GM18858 (cell line): Measurements from ENCODE around the gene HOXA2.

ENCODE experiments used
- ATAC-seq: cut with Tn5 transposase; IDR thresholded peaks from one replicate; pipeline ENCODE4 v1.9.1; 2021; ENCODE audit not compliant: unreplicated experiment

Gene HOXA2

DNA sequence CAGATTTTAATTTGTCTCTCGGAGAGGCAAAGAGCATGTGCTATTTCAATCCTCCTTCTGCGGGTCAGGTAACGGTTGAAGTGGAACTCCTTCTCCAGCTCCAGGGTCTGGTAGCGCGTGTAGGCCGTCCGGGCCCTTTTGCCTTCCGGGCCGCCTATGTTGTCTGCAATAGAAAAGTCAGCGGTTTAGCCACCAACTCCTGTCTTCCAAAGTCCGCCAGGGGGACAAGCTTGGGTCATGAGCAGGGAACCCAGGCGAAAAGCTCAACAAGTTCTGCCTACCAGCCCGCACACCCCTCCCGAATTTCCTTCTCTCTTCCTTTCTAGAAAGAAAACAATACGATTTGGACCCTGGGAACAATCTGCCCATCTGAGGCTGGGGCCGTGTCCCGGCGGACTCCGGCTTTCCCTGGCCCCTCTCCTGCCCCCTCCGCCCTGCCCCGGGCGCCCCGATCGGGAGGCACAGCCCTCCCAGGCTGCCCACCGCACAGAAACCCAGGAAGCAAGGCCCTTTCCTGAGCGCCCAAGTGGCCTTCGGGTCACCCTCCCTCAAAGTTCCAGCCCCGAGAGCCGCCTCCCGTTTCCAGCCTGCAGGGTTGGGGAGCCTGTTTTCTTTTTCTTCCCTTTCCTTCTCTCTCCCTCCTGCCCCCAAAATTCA lies 39.6 kb upstream of the HOXA2 start:
- ATAC-seq = no peak

DNA sequence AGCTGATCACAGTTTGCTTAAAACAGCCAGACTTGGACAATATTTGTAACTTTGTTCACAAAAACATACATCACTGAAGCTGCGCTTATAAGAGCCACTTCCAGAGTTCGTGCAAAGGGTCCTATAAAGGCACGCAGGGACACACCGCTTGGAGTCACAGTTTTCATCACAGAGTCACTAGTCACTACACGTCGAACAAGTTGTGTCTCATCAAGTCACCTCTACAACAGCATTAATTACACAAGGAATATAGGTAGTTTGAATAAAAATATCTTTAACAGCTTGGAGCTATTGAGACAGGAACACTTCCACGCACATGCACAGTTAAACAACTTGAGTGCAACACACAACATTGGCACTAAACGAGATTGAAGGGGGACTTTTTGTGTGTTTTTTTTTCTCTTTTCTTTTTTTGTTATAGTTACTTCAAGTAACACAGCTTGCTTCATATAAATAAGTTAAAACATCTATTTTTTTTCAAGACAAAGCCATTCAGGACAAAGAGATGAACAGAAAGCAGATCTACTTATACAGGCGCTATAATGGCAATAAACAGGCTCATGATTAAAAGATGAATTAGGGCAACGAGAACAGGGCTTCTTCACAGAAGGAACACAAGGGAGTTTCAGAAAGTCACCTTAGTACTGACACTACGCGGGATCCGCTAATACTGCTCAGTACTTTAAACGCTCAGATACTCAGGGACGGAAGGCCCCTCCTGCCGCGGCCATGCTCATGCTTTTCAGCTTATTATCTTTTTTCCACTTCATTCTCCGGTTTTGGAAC lies 38.8 kb upstream of the HOXA2 start:
- ATAC-seq = no peak

DNA sequence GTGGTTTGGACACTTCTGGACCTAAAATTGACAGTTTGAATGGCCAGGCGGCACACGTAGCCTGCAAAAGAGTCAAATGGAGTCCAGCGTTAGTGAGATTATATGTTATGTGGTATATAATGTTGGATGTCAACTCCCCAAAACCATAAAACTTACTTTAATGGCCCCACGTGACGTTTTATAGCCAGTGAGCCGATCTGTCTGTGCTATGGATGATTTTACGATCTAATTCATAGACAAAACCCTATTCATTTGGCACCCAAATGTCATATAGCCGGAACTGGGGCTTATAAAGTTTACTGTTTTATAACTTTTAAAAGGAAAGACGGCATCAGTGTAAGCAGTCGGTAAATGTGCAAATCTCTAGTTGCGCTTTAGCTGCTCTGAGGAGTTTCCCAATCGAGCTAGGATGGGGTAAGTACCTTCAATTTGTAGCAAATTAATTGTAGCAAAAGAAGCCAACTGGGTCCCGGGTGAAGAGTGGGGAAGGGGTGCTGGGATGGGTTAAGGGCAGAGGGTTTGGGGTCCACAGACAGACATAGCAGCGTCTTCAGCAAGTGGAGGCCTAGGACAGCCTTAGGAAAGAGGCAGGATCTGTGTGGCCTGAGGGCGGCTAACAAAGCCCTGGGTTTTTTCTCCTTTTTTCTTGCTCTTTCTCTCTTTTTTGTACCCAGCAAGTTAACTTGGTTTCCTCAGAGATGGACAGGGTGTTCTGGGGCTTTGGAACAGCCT lies 37.8 kb upstream of the HOXA2 start:
- ATAC-seq = no peak

DNA sequence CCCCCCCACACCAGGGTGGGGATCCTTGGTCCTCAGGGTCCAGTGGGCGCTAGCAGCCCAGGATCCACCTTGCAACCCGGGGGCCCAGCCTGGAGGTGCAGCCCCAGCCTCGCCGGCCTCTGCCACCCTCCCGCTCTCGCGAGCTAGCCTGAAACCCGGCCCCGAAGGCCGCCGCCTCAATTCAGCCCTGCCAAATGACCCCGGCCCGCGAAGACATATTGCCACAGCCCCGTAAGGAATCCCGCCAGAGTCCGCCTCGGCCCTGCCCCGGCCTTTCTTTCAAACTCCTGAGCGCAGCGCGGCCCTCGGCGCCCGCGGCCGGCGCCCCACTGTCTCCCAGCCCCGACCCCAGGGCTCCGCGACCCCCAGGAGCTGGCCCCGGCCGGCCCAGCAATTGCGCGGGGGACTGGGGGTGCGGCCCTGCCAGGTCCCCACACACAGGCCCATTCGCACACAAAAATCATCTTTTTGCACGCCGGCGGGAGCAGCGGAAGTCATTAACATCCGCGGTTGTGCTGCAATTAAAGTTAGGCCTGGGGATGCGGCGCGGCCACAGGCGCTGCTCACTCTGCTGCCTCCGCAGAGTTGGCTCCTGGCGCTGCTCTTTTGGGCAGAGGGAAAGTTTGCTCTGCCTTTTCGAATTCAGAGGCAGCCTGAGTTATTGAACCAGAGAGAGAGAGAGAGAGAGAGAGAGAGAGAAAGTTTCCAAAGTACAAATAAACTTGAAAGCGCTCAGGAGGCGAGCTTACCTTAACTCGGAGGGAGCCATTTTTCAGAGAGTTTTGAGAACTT lies 37.0 kb upstream of the HOXA2 start:
- no peak for ATAC-seq

DNA sequence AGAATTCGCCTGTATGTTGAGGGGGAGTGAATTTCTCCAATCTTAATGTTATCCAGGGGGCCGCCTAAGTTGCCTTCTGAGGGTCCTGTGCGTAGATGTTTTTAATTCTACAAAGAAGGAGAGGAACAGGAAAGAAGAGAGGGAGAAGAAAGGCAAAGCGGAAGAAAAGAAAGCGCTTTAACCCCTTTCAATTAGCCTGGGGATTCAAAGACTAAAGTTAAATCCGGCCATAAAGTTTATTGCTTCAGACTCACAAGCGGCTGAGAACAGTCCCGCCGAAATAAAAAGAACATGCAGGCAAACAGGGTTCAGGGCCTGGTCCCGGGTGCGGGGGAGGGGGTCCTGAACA lies 36.5 kb upstream of the HOXA2 start:
- no peak for ATAC-seq

DNA sequence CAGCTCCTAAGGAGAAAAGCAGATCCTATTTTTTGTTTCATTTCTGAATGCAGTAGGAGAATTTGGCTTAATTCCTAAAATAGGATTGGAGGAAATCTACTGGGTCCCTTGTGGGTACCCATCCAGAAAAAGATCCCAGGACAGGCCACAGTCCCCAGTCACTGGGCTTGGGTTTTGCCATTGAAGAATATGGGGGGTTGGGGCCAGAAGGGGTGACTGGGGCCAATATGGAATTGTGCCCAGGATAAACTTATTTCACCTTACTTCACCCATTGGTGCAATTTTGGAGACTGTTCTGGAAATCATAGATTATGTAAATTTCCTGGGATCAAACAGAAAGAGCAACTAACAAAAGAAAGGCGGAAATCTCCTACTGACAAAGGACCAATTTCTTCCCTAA lies 36.0 kb upstream of the HOXA2 start:
- ATAC-seq = no peak

DNA sequence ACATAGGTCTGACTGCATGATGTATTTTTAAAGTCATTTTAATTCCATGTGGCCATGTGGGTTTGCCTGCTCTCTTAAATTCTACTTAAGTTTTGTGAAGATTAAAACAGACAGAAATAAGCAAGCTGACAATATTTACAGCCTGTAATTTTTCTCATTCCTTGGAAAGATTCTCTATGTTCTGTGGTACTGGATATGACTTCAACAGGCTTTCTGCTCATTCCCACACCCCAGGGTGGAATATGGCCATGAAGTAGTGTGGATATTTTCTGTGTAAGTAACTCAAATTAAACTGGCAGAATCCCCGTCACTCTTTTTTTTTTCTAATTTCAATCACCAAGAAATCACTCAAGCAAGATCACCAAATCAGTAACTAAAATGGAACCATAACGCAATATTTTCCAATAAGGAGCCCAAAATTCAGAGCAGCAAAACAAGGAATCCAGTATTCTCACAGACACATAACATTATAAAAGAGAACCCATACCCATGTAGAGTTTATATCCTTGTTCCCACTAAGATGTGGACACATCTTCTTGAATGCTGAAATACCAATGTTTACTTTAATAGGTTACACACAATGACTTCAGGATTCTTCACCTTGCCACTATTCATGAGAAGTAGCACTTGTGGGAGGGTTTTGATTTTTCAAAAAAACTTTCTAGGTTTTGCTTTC lies 35.3 kb upstream of the HOXA2 start:
- no peak for ATAC-seq

DNA sequence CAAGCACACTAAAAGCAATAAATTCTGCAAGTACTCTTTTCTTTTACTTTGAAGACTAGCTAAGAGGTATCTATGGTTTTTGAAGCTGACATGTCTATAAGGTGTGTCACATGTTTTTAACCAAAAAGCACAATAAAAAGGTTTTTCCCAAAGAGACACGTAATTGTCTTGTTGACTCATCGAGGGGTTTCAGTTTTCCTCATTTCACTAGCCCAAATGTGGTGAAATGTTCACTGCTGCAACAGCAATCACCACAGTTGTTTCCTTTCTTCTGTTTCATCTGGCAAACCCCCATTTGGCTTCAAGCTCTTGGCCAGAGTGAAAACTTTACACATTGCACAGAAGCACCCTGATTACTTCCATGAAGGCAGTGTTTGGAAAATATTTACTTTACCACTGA lies 31.9 kb upstream of the HOXA2 start:
- no peak for ATAC-seq

DNA sequence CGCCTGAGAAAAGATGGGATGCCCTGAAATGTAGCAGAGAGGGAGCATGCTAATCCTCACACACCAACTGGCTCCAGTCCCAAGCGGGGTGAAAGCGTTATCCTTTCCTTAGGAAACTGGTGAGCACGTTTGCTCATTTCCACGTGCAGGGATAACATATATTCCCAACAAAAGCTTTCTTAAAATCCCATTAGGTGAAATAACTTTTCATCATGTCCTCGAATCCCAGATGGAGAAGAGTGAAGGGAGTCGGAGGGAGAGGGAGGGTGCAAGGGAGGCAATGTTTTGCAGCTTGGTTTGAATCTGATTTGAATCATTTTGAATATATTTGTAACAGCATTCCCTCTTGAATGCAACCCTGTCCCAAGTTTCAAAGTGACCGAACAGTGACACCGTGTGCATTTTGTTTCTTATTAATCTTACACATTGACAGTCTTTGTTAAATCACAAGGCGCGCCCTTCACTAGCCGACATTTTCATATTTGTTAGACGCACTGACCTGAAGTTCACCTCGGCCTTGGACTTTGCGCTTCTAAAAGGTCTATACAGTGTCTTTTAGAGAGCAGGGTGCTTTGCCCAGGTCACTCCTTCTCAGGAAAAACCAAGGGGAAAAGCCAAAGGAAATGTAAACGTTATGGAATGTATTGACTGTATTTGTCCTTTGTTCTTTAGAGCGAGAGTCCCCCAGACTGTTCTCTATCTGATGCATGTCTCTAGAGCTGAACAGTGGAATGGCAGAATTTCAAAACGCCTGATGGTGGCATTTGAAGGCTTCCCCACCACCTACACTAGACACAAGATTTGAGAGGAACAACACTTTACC lies 31.1 kb upstream of the HOXA2 start:
- no peak for ATAC-seq

DNA sequence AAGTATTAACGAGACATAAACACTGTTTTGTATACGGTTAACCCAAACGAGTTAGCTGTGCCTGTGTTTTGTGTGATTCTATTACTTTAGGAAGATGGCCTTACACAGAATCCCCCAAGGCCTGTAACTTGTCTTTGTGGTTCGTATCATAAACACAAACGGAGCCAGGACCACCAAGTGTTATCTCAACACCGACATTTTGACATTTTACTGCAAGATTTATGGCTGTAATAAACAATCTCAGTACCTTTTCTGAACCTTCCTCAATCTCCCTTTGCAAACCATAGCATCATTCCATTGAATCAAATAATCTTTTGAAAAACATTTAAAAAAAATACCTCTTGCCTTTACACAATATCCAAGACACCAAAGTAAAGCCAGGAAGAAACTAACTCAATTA lies 30.5 kb upstream of the HOXA2 start:
- ATAC-seq = no peak

DNA sequence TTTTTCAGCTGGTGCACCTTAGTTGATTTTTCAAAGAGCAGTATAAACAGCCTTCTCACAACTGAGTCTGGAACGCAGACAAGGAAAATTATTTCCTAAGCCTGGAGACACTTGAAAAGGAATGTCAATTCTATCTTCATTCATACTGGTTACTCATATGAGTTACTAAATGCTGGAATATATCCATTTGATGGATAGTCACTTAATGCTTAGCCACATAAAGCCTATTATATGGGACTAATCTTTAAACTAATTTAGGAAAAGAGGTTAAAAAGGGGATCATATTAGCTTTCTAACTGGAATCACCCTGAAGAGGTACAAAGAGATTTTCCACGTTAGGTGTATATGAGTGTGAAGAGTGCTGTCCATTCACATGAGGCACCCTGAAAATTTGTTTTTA lies 29.7 kb upstream of the HOXA2 start:
- ATAC-seq = no peak

DNA sequence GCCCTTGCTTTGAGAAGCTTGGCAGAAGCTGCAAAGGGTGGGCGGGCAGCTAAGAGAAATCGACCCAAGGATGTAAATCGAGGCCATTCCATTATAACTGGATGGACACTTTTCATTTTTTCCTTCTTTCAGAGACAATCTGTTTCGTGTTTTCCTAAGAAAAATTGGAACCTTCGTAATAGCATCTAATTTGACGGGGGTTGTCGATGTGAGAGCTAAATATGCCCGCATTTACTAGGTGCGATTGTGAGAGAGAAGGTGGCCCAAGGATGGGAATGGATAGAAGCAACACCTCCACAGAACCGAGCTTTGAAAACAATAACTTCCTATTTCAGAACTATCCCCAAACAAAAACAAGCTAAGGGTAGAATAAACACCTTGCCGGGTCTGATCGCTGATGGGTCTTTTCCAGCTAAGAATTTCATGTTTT lies 28.9 kb upstream of the HOXA2 start:
- no peak for ATAC-seq

DNA sequence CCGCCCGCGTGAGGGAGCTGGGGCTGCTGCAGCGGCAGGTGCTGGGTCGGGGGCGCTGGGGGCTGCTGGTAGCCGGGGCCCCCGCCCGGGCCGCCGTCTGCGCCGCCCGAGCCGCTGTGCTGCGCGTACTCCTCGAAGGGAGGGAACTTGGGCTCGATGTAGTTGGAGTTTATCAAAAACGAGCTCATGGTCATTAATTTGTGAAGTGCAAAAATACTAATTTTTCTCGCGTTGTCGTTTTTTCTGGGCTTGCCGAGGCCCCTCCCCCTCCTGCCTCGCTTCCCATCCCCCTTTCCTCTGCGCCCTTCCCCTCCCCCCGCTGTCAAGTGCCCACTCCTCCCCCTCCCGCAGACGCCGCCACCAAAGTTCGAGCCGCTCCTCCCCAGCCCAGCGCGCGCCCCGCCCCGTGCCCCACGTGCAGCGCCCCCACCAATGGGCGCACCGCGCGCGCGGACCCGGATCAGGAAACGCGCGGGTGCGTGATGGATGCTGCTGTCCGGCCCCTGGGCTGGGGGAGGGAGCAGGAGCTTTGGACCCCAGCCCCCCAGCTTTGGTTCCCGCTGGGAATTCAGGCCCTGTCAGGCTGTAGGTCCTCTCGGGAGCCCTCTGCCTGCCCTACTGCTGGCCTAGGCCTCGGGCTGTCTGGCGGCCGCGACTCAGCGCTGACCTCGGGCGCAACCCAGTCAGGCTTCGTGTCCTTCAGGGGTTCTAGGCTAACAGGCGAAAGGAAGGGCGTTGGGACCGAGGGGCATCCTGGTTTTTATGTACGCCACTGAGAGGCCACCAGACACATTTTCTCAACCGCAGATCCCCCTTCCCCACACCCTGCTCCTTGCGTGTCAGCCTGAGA lies 28.3 kb upstream of the HOXA2 start, which contains the start of gene HOXA4:
HOXA4 (minus strand) TSS at position 218 of the 850 bp plus-strand sequence; CDS start at position 194, 24 bp downstream.
- ATAC-seq = no peak

DNA sequence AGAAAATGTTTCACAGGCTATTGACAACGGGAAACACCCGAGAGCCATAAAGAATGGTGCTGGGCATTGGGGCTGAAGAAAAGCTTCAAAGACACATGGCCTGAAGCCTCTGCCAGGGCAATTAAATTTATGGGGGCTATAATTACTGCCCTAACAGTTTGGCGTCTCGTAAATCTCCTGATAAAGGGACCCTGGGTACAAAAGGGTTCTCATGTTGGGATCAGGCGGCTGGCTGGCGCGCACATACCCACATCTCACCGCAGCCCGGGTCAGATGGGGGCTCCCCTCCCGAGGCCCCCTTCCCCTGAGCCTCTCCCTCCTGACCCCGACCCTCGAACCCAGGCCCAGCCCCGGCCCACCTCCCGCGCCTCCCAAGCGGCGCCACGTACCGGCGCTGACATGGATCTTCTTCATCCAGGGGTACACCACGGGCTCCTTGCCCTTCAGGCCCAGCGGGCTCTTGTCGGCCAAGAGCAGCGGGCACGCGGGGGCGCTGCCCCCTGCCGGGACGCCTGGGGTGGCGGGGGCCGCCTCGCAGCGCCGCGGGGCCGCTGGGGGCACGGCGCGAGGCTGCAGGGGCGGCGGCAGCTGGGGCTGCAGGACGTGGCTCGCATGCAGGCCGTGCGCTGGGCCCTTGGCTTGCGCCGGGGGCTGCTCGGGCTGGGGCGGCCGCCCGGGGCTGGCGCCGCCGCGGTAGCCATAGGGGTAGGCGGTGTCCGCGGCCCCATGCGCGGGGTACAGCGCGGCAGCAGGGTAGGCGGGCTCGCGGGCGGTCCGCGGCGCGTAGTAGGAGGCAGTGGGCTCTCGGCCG lies 27.5 kb upstream of the HOXA2 start:
- ATAC-seq = no peak

DNA sequence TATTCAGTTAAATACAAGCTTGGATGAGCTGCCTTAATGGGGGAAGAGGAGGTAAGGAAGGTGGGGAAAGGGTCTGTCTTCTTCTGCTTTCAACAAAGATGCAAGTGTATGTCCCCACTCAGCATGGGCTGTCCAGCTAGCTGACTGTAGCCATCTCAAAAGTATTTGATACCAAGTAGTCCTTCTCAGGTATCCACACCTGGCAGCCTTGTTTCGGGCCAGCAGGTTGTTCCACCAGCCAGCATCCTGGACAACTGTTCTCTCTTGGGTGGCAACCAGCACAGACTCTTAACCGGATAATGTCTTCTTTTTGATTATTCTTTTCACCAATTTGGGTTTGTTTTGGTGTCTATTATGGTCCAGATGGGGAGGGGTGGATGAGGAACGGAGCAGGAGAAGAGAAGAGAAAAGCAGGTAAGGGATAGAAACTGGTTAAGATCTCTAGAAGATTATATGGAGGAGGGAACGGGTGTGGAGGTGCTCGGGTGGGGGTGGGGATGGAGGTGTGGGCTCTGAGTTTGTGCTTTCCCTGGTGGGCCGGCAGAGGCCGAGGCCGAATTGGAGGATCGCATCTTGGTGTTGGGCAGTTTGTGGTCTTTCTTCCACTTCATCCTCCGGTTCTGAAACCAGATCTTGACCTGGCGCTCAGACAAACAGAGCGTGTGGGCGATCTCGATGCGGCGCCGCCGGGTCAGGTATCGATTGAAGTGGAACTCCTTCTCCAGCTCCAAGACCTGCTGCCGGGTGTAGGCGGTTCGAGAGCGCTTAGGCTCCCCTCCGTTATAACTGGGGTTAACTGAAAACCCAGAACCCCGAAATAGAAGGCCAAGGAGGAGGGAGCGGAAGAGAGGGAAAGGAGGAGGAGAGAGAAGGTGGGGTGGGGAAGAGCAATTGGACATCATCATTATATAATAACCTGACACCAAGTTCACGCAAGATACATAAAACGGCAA lies 26.6 kb upstream of the HOXA2 start:
- no peak for ATAC-seq

DNA sequence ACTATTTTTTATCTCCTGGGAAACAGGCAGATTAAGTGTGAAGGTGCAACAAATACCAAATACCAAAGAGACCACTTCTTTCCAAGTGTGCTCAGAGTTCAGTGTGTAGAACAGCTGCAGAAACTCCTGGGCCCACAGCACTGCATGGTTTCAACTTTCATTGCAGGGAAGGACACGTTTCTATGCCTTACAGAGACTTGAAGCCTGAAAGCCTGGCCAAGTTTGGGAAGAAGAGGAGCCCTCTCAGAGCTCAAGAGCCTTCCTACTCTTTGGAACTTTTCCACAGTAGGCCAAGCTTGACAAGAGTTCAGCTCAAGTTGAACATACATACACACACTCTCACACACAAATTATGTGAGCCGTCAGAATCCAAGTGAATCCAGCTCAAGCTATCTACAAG lies 25.6 kb upstream of the HOXA2 start:
- no peak for ATAC-seq
